Femur (tissue), 1 donor: ENCODE results near the gene ZNF57.
"Not testable (repeated sequence)": the region's sequence is repeated elsewhere in the genome, so short reads cannot be mapped to it uniquely, and the experiment has no call there.

Source experiments
- DNase-seq: peaks from one replicate; pipeline ENCODE4 v3.0.0-alpha.2; 2017

Gene ZNF57

GRCh38 chr19:2960120-2960519, 59.4 kb downstream of the ZNF57 start:
- DNase-seq: no peak

- DNase-seq: peak; percentile 65
These were observed 61.4 kb downstream of the ZNF57 start for GRCh38 chr19:2962018-2962670.

- no peak for DNase-seq
These were observed 62.4 kb downstream of the ZNF57 start for GRCh38 chr19:2963122-2963521.

- DNase-seq: not testable (repeated sequence)
These were observed 62.9 kb downstream of the ZNF57 start for GRCh38 chr19:2963631-2964030.

- DNase-seq: no peak
These were observed 64.1 kb downstream of the ZNF57 start for GRCh38 chr19:2964874-2965273.

GRCh38 chr19:2967972-2968371, 67.2 kb downstream of the ZNF57 start:
- no peak for DNase-seq
